Activated CD8-positive, alpha-beta memory T cell treated with anti-CD3 and anti-CD28 coated beads, Interleukin-2, amount 50 U/mL, for 24 hours (primary cell): ENCODE data around the gene EYS.
"Not testable (repeated sequence)": the region's sequence is repeated elsewhere in the genome, so short reads cannot be mapped to it uniquely, and the experiment has no call there.

ENCODE experiments used
- DNase-seq: peaks from one replicate; pipeline ENCODE4 v3.0.0-alpha.2; 2020; ENCODE audit errors: extremely low read depth

EYS gene

DNA sequence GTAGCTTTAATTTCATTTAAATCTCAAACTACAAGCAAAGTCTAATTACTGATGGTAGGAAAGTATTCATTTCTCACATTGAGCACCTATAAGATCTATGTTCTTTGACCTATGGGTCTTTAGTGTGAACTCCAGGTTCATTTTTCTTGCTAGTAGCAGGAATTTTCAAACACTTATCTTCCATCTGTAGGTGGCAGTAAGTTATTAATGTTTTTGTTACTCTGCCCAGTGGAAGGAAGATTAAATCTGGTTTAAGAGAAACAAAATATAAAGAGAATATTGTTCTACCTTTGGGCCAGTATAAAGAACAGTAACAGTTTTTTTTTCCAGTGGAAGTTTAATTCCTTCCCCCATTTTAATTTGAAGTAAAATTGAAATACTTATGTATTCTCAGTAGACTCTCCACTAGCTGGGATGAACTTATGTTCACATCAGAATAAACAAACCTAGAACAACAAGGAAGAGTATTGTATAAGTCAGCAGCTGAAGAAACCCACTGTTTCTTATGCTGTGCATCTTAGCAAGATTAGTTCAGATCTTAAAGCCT, 1743.2 kb downstream of the EYS start:
- DNase-seq: no peak

DNA sequence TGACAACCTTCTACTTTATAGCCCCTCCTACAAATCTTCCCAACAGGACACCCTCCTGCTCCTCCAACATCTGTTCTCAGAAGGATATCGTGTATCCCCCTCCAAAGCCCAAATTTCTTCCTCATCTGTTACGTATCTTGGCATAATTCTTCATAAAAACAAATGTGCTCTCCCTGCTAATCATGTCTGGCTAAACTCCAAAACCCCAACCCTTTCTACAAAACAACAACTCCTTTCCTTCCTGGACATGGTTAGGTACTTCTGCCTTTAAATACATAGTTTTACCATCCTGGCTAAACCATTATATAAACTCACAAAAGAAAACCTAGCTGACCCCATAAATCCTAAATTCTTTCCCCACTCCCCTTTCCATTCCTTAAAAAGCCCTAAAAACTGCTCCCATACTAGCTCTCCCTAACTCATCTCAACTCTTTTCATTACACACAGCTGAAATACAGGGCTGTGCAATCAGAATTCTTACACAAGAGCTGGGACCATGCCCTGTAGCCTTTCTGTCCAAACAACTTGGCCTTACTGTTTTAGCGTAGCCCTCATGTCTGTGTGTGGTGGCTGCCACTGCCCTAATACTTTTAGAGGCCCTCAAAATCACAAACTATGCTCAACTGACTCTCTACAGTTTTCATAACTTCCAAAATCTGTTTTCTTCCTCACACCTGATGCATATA, 1753.5 kb downstream of the EYS start:
- not testable (repeated sequence) for DNase-seq

DNA sequence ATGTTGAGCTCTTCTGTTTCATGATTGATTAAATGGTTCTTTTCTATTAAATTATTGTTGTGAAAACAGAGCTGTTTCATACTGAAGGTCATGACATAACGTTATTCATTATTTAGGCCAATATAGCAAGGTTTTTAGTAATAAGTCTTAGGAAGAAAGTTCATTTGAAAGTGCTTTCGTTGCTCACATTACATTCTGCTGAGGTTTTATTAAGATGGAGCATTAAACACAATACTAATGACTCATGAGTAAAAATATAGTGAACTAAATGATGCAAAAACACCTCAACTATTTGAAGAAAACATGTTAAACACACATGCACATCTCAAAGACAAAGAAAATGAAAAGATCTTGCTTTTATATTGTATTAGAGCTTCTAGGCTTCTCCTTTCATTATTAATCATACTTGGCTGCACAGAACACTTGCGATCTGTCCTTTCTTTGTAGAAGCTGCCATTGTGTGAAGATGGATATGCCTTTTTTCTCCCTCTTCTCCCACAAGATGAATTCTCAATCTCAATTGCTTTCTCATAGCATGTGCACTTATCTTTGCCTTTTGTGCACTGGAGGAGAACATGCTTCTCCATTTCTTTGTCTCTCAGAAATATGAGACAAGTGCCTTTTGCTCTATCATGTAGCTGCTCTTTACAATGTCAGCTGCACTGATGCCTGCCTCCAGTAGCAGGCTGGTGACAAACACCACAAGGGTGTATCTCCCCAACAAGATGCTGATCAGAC, 1759.1 kb downstream of the EYS start:
- DNase-seq: no peak

DNA sequence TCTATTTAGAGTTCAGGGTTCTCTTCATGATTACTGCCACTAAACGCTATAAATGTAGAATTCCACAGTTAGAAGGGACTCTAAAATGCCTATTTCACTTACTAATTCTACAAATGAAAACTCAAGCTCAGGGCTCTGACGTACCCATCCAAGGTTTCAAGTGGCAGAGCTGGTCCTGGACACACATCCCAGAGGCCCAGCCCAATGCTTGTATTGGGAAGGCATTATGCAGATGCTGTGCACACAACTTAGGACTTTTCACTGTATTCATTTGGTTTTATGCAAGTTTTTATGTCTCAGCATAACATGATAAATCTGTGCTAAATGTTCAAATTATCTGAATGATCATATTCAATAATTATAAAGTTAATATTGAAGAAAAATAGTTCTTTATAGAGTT, 1761.0 kb downstream of the EYS start:
- no peak for DNase-seq

DNA sequence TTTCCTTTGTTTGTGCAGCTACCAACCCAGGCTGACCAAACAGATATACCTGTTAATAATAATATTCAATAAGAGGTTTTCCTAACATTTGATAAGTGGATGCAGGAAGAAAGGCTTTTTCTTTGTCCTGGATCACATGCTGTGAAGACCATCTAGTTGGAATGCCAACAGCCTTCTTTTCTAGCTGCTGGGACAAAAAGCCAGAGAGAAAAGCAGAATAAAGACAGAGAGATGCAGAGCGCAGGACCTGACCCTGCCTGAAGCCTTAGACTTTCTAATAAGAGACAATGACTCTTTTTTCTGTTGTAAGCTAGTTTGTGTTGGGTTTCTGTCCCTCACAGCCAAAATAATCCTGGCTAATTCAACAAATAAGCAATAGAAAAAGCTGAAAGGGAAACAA, 1763.2 kb downstream of the EYS start:
- DNase-seq: no peak

DNA sequence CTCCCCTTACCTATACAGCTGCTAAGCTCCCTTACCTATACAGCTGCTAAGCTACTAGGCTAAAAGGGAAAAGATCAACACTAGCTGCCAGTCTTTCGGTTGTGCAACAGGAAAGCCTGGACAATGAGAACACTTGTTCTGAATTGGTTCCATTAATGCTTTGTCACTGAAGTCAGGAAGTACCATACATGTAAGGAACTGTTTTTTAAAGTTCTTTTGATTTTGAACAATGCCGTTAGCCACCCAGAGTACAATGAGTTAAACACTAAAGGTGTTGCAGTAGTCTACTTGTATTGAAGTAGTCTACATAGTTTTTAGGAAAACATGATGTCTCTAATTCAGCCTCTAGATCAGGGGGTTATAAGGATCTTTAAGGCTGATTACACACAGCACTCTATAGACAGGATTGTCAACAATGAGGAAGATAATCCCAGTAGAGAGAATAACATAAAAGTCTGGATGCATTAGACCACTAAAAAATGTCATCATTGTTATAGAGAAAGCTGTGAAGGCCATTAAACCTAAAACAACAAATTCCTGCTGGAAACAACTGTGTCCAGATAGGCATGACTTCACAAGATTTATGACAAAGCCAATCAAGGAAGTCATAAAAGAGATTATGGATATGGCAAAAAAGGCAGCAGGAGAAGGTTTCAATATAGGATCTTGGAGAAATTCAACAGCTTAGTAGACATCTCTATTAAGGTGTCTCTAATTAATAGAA, 1765.1 kb downstream of the EYS start:
- DNase-seq: no peak

DNA sequence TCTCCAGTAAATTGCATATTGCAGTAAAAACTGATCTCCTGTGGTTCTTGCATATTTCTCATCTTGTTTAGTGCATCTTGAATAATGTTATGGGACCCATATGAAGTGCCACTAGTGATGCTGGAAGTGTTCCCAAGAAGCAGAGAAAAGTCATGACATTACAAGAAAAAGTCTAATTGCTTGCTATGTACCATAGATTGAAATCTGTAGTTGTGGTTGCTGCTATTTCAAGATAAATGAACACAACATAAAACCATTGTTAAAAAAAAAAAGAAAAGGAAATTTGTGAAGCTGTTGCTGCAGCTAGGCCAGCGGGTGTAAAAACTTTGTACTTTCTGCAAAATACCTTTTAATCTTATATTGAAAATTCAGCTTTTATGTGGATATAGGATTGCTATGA, 1767.0 kb downstream of the EYS start:
- DNase-seq: no peak

DNA sequence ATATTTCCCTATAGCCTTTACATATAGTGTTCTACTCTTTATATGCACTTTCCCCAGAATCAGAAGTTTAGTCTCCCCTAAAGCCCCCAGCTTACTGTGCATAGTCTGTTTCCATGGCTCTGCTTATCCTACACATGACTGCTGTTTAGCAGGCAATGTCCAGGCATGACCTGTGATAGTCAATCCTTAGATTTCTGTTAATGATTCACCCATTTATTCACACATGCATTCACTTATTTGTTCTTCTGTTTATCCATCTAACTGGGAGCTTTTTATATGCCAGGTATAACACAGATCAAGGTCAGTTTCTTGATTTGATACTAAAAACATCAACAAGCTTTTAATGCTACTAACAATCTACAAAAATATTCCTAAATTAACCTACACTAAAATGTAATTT, 1770.6 kb downstream of the EYS start:
- no peak for DNase-seq

DNA sequence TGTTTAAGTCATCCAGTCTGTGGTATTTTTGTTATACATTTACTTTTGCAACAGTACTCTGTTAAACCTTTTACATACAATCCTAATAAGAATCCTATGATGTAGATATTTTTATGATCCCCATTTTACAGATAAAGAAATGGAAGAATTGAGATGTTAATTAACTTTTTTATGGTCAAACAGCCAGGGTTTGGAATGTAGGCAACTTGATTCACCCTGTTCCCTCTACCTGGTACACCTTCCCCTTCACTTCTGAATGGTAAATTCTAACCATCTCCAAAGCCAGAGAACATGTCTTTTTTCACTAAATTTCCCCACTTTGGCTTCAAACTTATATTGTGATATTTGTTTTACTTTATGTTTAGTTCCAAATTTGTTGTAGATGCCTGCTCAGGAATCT, 1771.3 kb downstream of the EYS start:
- no peak for DNase-seq

DNA sequence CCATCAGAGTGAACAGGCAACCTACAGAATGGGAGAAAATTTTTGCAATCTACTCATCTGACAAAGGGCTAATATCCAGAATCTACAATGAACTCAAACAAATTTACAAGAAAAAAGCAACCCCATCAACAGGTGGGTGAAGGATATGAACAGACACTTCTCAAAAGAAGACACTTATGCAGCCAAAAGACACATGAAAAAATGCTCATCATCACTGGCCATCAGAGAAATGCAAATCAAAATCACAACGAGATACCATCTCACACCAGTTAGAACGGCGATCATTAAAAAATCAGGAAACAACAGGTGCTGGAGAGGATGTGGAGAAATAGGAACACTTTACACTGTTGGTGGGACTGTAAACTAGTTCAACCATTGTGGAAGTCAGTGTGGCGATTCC, 1773.1 kb downstream of the EYS start:
- DNase-seq: not testable (repeated sequence)

DNA sequence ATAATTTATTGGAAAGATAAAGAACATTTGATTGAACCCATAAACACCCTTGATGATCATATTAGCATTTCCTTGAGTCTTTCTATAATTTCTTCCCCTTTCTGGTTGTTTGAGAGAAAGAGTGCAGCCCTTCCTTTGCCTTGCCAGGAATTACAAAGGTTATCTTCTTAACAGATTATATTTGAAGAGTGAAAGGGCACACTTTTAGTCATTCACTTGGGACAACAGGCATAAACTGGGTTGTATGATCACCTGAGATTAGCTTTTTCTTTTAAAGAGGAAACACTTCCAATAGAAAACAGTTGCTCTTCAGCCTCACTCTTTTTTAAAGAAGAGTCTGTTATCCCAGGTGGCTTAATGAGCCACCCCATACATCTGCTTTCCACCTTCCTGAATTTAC, 1776.2 kb downstream of the EYS start:
- DNase-seq: no peak

DNA sequence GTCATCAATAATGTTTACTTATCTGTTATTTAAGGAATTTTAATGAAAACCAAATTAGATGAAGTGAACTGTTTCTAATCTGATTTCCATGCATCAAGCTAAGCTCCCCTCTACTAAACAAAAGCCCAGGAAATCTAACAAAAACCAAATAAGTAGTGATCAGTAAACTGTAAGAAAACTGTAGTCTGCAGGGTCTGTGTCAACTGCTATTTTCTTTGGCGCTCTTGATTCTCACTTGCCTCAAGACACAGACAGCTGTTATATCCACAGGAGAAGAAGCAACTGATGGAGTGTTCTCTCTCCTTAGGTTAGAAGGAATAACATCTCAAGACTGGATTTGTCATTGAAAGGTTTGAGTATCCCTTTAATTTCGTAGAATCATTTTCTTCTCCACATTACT, 1777.9 kb downstream of the EYS start:
- no peak for DNase-seq

DNA sequence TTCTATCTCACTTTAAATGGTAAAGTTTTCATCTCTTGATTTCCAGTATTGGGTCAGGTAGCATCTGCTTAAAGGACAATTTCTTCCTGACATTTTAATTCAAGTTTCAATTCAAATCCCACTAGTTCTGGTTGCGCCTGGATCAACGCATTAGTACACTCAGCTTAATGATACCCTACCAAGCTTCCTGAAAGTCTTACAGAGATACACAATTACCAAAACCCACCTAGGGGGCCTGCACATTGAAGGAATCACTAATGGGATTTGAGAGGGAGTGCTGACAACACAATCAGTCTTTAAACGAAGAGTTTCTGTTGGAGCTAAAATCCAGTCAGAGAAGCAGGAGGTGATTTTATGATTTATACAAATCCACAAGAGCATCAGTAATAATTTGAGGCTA, 1778.4 kb downstream of the EYS start:
- DNase-seq: no peak

DNA sequence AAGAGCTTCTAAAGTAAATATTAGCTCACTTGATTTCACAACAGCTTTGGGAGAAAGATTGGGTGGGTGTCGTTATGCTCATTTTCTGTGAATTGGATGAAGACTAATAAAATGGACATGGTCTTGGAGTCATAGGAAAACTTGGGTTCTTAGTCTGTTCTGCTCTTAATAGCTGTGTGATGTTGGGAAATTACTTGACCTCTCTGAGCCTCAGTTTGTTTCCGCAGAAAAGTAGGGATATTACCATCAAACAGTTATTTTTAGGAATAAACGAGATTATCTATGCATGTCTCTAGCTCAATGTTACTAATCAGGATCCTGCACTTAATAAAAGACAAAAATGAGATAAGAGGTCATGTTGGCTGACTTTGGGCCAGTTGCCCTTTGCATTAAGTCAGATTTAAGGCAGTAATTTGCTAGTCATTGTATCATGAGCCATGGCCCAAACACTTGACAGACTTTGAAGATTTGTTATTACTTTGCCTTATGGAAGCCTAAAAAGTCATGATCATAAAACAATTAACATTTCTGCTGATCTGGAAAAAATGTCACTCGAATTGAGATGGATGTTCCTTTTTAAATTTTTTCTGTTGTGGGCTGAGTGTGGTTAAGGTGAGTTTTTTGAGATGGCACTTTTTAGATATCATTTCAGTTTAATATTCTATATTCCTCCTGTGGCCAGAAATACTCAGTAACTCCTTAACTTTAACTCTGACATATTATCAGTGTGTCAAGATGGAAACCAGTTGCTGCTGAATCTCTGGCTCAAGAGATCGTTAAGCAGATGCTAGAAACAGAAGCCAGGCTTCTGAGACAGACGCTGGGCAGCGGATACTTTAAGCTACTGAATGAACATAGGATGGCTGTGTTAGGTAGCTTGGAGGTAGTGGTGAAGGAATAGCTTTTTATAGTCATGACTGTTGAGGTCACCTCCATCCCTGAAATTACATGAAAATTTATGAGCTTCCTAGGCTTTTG, 1779.8 kb downstream of the EYS start:
- no peak for DNase-seq

DNA sequence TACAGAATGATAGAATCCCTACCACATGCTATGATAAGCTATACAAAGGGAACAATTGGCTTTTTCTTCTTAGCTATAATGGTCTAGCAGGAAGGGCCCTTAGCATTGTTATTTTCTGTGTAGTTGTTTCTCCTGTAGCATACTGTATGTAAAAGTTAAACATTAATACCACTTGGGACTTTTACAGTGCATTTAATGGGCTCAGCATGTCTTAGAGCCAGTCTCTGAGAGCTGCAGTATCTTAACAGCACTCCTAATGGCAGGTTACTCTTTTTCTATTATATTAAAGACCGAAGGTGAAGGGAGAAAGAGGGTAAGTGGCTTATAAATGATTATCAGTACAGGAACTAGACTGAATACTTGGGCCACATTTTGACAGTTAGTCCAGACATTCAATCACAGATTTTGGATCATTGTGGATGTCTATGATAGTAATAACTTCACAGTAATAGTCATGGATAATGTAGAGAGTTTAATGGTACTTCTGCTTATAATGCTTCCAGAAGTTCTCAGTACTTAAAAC, 1780.7 kb downstream of the EYS start:
- DNase-seq: no peak

DNA sequence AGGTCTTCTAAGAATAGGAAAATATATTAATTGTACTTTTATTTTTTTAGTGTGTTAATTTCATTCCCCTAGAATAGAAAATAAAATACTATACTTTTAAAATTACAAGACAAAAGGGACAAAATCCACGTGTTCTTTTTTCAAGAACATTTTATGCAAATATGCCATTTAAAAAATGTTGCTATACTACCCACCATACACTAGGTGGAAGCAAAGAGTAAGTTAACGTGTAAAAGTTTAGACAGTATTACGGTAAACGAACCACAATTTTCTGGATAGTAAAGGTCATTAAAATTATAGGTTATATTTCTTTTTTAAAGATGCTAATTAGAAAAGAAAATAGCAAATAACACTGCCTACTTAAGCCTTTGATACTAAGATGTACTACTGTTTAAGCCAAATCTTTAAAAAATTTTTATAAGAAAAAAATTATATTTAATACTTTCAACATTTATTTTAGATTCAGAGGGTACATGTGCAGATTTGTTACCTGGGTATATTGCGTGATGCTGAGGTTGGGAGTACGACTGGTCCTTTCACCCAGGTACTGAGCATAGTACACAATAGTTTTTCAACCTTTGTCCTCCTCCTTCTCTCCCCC, 1783.8 kb downstream of the EYS start:
- DNase-seq: no peak

DNA sequence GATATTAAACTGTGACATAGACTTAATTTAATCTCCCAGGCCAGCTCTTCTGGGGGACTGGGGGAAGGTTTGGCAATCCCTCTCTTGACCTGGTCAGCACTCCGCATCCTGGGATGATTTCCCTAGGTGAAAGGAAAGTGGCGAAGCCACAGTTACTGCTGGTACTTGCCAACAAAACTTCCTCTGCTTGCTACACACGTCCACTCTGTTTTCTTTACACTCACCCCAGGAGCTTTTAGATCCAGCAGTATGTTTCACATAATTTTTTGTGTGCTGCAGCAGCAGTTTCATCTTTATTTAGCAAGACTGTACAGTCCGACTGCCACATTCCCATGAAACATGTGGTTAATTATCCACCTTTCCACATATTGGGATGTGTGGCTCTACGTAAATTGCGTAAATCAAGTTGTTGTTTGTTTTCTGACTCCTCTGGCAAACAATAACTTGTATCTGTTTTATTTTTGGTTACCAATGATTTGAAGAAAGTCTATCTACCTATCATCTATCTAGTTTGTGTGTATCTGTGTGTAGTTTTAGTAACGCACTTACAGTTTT, 1787.4 kb downstream of the EYS start:
- DNase-seq: no peak

DNA sequence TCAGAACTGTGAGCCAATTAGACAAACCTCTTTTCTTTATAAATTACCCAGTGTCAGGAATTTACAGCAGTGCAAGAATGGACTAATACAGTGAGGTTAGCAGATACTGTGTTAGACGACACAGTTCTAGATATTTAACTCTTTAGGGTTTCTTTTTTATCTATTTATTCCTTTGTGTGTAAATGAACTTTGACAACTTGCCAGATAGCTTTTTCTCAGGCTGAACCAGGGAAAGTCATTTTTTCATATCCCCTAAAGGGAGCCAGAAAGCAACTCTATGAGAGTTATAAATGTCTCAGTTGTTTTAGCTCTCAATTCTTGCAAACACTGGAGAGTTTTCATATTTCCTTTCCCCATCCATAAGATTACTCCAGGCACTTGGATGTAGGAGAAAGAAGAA, 1794.1 kb downstream of the EYS start:
- no peak for DNase-seq

DNA sequence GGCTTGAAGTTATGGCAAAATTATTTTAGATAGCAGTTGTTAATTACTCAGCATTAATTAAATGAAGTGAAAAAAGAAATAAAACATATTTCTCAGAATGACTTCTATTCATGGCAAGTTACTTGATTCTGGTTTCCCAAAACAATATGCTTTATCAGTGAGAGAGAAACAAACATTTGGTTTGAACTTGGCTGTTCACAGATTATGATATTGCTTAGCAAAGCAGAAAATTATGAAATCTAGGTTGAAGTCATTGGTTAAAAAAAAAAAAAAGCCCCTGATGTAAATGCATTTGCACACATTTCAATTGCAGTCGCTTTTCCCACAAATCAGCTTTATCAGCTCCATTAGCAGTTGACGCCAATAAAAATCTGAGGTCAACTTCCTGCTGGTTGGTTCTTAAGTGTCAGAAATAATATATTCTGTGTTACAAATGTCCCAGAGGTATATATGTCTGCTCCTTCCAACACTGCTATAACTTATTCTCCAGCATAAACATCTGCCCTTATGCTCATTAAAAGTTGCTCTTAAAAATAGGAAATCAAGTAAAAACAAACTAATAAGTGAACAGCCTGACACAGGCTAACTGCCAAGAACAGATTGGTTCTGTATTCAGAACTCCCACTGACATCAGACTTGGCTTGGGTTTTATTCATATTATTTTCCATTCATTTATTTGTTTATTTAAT, 1796.0 kb downstream of the EYS start:
- no peak for DNase-seq

DNA sequence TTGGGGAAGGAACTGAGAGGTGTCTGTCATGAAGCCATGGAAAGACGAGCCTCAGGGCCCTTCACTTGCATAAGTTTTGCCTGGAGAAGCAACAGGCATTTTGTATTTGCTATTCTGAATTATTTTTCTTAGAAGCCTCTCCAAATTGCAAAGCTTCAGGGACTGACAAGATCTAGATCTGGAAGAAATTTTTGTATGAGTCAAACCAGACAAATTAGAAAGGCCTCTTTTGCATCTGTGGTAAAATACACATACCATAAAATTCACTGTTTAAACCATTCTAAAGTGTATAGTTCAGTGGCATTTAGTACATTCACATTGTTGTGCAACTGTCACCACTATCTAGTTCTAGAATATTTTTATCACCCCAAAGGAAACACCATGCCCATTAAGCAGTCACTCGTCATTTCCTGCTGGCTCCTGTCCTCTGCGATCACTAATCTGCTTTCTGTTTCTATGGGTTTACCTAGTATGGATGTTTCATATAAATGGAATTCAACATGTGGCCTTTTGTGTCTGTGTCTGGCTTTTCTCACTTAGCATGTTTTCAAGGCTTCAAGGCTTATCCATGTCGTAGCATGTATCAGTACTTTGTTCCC, 1802.3 kb downstream of the EYS start:
- no peak for DNase-seq
